ENCODE results near the gene CHAD.
A peak's percentile ranks its signal among the peaks of the same experiment; 100 is the strongest.

The CHAD gene, protein sequence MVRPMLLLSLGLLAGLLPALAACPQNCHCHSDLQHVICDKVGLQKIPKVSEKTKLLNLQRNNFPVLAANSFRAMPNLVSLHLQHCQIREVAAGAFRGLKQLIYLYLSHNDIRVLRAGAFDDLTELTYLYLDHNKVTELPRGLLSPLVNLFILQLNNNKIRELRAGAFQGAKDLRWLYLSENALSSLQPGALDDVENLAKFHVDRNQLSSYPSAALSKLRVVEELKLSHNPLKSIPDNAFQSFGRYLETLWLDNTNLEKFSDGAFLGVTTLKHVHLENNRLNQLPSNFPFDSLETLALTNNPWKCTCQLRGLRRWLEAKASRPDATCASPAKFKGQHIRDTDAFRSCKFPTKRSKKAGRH

DNA sequence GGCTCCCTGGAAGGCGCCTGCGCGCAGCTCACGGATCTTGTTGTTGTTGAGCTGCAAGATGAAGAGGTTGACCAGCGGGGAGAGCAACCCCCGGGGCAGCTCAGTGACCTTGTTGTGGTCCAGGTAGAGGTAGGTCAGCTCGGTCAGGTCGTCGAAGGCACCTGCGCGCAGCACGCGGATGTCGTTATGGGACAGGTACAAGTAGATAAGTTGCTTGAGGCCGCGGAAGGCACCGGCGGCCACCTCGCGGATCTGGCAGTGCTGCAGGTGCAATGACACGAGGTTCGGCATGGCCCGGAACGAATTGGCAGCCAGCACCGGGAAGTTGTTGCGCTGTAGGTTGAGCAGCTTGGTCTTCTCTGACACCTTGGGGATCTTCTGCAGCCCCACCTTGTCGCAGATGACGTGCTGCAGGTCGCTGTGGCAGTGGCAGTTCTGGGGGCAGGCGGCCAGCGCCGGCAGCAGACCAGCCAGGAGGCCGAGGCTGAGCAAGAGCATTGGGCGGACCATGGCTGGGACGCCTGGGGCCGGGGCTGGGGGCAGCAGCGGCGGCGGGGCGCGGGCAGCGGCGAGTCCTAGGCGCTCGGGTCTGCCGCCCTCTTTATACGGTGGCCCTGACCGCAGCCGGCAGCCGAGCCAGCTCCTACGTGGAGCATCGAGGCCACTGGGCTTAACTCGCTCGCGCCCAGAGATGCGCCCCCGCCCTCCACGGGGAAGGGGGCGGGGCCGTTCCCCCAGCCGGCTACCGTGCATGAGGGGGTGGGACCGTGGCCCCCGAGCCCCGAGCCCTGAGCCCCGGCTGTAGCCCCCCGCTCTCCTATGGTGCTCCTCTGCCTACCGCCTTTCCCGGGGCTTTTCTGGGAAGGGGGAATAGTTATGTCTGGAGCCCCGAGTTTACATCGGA is at the start of gene CHAD:
CHAD (minus strand) TSS at position 577 of the 904 bp plus-strand sequence; CDS start at position 510, 67 bp downstream.
- DNase-seq: no peak

DNA sequence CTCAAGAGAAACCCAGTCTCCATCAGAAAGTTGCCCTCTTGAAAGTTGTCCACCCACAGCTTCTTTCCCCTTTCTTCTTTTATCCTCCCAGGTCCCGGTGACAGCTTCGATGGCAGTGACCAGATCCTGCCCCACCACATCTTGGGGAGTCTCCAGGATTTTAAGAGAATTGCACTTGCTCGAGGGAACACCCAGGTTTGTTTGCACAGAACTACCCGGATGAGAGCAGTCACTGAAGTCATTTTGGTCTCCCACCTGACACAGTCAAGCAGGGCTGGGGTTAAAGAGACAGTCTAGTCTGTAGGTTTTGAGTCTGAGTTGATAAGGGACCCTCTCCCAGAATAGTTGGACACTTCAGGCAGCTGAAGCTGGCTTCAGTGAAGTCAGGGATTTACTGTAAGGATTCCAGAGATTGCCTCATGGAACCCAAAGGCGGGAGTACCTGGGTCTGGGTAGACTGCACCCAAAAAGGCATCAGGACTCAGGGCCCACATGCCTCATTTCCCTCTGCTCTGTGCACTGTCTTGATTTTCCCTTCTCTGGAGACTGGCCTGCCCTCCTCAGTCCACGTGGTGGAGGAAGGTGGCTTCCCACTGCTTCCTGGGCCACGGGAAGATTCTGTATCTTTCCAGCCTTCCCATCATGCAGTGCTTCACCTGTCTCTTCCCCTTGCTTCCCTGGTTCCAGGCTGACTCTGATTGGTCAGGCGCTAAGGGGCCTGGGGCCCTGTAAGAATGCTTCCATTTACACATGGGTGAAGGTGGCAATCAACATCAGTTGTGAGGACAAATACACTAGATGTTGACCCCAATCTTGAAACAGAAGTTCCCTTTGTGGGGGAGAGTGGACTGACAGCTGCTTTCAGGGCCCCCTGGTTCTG is 49.1 kb upstream of the CHAD start:
- DNase-seq: no peak

DNA sequence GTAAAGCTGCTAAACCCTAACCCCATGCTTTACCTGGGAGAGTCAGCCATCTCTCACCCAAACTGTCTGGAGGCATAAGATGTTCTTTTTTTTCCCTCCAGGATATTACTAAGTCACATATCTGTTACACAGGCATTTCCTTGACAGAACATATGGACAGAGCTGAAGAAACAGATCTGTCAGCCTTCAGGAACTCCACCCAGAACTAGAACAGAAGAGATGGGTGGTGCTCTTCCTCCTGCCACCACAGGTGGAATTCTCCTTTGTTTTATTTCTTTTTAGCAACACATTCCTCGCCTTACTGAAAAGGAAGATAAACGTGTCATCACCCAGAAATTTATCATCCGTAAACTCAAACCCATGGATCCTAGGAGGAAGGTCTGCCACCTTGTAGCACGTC is 48.3 kb upstream of the CHAD start:
- no peak for DNase-seq

DNA sequence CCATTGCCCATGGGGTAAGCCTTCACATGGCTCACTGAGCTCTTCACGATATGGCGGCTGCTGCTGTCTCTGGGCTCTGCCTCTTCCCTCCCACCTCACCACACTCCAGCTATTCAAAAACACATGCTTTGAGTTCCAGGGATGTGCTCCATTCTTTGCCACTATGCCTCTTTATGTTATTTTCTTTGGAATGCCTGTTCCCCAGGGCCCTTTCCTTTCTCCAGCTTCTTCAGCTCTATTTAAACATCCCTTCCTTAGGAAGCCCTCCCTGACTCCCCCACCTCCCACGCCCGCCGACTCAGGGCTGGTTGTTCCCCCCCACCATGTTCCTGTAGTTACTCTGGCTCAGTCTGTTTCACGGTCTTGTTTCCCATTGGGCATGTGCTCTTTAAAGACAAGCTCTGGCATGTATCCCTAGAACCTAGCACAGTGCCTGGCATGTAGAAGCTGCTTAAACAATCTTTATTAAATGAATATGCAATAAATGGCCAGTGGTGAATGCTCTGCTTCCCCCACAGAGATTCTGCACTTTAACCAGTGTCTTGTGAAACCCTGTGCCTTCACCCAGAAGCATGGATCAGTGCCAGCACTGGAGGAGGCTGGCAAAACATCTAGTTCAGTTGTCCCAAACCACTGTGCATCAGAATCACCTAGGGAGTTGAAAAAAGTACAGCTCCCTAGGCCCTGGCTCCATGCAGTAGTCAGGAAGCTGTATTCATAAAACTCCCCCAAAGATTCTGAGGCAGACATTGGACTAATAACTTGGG is 46.4 kb upstream of the CHAD start:
- no peak for DNase-seq

DNA sequence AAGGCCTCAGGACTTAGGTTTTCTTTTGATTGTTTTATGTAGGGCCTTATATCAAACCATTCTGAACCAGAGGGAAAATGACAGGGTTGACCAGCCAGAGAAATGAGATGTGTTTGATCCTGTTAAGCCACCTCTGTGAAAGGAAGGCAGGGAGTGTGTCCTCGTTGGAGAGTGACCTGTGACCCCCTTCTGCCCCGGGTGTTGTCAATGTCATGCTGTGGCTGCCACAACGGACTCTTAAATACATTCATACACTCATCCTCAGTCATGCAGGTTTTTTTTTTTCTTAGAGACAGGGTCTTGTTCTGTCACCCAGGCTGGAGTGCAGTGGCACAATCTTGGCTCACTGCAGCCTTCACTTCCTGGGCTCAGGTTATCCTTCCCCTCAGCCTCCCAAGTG is 45.7 kb upstream of the CHAD start:
- no peak for DNase-seq

DNA sequence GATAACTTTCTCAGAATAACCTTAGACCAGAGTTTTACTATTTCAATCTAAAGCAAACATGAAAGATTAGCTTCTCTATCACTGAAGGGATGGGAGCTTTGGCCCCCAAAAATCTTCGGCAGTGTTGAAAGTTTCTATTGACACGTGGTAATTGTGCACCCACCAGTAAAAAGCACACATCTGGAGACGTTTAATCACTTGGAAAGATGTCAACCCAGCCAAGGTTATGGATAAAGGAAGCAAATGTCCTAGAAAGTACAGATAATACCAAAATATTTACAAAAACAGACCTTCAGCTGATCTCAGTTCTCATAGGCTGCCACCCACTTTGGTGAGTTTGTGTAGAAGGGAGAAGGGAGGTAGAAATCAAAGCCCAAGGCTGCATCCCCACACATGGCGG is 44.8 kb upstream of the CHAD start:
- DNase-seq: no peak

DNA sequence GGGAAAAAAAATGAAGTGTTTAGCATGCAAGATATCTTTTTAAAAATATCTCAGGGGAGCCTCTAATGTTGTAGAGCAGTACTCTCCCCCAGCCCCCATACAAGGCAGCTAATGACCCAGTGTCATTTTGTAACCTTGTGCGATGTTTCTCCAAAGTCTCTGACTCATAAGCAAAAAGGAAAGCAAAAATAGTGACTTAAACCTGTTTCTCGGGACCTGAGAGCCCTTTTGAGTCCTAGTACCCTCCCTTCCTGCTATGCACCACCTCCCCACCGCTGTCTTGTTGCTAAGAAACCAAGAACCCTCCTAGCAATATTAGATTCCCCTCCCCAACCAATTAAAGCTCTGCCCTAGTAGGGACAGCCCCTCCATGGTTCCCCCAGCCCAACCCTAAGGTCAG is 42.4 kb upstream of the CHAD start:
- peak; percentile 60 to 65 for DNase-seq

DNA sequence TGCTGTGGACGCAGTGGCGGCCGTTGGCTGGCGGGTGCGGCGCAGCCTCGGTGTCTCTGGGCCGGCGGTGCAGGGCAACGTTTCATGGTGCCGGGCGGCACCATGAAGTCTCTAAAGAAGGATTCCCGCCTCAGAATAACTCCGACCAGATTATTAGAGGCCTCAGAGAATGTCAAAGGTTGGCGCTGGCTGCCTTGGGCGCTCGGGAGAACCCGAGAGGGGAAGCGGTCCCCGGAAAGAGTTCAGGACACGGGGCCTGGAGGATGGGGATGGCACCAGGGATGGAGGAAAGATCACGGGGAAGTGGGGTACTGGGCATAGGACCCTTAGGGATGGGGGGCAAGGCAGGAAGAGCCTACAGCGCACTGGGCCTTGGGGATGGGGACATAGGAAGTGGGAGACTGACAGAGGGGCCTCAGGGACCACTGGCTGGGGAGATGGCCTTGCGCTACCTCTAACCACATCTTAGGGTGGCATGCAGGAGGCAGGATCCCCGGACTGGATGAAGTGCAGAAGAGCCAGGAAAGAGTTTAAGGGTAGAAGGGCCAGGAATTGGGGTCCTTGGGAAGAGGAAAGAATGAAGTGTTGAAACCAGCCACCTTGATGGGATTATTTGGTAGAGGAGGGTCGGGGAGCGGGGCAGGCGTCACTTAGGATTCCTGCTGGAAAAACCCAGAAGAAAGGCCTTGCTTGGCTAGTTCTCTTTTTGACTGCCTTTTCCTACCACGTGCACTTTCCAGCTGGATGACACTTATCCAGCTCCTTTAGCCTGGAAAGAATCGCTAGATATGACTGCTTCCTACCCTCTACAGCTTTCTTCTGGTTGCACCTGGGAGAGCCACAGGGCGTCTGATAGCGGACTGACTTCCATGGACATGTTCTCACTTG is 40.1 kb upstream of the CHAD start:
- no peak for DNase-seq

DNA sequence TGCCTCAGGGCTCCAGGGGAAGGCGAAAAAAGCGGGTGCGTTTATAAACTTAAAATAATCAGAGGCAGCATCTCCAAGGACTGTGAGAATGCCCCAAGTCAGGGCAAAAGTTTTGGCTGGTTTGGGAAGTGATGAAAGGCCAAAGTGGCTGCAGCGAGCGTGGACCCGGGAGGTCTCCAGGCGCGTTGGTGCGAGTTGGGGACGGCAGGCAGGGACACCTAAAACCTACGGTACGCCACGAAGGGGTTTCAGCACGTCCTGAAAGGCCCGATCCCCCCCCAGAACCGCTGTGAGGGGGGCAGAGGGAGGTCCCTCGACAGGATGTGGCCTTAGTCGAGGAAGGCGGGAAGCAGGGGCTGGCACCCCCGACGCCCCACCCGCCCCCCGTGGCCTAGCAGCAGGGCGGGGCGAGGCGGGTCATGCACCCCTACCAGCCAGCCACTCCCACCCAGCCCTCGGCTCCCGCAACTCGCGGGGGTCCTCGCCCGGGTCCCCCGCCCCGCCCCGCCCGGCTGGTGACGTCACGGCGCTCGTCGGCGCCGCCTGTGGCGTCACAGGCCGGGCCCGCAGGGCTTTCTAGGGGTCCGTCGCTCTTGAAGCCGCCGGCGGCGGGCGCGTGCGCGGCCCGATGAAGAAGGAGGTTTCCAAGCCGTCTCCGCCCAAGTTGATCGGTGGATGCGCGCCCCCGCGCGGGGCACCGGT is 39.3 kb upstream of the CHAD start, which contains the start of gene MYCBPAP:
MYCBPAP (plus strand) TSS at position 569 of the 702 bp plus-strand sequence. CDS start 236 bp downstream, outside the sequence.
- peak; percentile 76 to 82 for DNase-seq

DNA sequence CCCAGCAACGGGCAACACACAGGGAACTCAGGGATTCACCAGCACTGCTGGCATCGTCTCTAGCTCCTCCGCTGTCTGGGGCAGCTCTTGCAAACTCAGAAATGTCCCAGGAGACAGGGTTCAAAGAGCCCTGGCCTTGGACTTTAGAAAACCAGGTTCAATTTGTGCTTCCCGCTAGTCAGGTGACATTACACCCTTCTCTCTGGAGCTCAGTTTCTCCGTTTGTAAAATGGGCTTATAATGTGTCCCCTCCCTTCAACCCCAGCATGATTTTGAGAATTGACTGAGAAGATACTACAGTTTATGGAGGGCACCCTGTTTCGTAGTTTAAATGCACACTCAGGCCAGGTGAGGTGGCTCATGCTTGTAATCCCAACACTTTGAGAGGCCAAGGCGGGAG is 37.6 kb upstream of the CHAD start:
- no peak for DNase-seq

DNA sequence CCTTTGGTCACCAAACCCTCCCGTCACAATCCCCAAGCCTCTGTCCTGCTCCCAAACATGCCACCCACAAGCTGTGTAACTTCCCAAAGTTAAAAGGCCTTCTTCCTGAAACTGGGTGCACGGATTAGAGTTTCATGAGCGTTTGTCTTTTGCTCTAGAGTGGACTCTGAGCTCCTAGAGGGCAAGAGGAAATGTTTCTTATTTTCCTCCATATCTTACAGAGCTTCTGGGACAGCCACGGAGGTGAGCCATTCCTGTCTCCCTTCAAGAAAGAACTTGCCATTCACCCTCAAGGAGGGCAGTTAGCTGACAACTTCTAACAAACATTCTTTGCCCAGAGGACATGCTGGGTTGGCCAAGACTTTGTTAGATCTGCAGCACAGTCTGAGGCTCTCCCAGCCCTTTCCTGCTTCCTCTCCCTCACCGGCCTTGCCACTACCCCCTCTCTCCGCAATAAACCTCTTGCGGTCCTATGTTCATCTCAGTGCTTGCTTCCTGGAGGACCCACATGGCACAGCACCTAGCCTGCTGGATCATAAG is 37.0 kb upstream of the CHAD start:
- no peak for DNase-seq

DNA sequence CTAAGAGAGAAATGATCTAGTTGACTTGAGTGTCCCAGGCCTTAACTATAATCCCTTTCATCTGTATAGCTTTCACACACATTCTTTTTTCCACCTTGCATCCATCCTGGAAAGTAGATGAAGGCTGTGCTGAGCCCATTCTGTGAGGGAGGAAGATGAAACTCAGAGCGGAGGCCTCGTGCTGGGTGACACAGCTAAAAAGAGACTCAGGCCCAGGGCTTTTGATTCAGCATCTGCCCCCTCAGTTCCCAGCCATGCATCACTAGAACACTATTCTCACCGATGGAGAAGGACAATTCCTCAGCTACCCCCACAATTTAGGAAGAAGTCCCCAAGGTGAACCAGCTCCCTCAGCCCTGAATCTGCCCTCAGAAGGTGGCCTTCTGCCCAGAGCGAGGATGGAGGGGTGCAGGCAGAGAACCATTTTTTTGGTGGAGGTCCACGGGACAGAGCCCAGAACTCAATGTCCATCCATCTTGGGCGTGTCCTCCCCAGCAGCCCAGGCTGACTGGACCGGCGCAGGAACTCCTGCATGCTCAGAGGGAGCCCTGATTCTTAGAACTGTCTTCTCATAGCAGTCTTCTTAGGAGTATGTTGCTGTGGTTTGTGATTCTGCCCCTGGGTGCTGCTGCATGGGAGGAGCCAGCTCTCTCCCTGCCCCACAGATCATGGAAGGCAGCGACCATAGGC is 33.8 kb upstream of the CHAD start:
- DNase-seq: no peak

DNA sequence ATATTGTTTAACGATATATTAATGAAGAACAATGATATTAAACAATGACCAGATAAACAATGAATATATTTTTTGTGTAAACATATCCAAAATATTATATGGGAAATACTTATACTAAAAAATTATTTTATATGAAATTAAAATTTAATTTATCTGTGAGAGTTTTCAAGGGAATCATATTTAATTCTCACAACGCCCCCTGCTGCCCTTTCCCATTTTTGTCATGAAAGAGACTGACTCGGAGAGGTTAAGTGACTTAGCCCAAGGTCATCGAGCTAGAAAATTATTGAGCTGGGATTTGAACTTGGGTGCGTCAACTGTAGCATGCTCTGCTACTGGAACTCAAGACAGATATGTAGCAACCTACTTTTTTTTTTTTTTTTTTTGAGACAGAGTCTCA is 32.4 kb upstream of the CHAD start:
- DNase-seq: peak; percentile 46 to 47

DNA sequence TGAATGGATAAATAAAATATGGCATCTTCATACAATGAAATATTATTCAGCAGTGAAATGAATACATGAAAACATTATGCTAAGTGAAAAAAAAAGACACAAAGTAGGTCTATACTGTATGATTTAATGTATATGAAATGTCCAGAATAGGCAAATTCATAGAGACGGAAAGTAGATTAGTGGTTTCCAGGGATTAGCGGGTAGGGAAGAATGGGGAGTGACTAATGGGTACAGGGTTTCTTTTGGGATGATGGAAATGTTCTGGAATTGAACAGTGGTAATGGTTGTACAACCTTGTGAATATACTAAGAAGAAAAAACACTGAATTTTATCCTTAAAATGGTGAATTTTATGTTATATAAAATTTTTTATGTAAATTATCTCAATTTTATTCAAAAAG is 31.0 kb upstream of the CHAD start:
- DNase-seq: no peak

DNA sequence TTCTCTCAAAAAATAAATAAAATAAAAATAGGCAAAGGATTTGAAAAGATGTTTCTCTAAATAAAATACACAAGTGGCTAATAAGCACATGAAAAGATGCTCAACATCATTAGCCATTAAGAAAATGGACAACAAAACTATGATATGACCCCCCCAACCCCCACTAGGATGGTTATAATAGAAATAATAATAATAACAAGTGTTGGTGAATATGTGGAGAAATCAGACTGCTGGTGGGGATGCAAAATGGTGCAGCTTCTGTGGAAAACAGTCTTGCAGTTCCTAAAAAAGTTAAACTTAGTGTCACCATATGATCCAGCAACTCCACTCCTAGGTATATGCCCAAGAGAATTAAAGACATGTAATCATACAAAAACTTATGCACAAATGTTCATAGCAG is 30.6 kb upstream of the CHAD start:
- DNase-seq: no peak

DNA sequence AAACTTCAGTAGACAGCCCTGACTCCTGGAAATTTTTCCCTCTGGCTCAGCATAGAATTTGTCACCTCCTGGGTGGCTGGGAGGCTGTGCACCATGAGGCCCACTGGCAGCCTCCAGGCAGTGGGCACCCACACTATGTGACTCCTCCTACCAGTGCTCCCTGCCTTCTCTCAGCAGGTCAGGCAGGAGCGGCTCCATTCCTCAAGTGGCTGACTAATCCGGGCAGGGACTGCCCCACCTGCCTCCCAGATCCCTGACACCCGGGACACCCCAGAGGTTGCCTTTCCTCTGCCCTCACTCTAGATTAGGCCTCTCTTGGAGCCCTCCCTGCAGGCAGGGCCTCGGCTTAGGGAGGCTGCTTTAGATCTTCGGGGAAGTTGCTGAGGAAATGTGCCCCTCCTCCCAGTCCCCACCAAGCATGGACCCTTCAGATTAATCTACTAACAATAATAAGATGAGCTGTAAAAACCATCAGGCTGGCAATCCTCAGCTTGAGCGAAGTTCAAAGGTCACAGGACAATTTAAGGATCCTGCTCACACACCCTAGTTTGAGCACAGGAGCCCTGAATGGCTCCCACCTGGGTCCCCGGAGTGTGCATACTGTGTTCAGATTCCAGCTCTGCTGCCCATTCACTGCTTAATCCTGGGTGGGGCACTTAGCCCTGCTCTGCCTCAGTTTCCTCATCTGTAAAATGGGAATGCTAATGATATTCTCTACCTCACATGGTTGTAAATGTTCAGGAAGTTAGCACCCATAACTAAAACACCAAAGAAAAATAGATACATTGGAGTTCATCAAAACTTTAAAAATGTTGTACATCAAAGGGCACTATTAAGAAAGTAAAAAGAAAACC is 29.6 kb upstream of the CHAD start:
- DNase-seq: no peak

DNA sequence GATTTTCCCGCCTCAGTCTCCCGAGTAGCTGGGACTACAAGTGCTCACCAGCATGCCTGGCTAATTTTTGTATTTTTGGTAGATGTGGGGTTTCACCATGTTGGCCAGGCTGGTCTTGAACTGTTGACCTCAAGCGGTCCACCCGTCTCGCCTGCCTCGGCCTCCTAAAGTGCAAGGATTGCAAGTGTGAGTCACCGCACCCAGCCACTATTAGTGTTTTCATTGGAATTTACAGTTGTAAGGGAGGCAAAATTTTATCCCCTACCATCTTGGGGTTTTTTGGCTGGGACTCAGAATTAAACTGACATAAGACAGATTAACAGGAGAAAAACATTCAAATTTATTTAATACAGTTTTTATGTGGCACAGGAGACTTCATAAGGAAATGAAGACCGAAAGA is 27.2 kb upstream of the CHAD start:
- no peak for DNase-seq

DNA sequence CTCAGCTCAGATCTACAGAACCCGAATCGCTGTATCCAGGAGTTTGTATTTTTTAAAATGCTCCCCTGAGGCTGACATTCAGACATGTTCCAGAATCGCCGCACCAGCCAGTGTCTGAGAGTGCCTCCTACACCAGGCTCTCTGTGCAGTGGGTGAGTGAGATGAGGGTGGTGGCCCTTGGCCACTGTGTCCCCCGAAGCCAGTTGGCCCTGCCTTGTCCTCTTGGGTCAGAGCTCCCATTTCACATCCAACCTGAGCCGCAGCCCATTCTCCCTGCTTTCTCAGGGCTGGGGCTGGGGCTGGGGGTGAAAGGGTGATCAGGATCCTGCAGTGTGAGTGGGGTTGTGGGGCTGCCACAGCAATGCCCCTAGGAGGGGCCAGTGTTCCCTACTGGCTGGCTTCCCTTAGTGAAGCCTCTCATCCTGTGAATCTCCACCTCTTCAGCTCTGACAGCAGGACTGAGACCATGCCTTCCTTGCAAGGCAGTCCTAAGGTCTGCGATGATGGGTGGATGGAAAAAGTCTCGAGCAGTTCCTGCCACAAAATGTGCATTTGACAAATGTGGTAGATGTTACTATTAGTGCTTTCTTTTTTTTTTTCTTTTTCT is 26.6 kb upstream of the CHAD start:
- no peak for DNase-seq

Measured in activated T-cell treated with anti-CD3 and anti-CD28 coated beads, Interleukin-2, amount 50 U/mL, for 48 hours (primary cell).